Measurements from ENCODE around the gene MEF2B. TPM values are rescaled to one million over a fixed set of nuclear protein-coding genes. Genes with fewer than 3 reads are reported as not detected.
"Not testable (repeated sequence)": the region's sequence is repeated elsewhere in the genome, so short reads cannot be mapped to it uniquely, and the experiment has no call there.

The MEF2B gene
- total RNA-seq, 1 experiment from 2014 or later, result not detected

- no peak for DNase-seq (ENCODE audit: low spot score)
These were observed 22.9 kb upstream of the MEF2B start for GRCh38 chr19:19192910-19193423.

- peak; percentile 100 for DNase-seq (ENCODE audit: low spot score)
These were observed 22.2 kb upstream of the MEF2B start, which contains the start of the genes BORCS8 and RFXANK for GRCh38 chr19:19192078-19192882. Gene BORCS8 (minus strand): TSS chr19:19192152. CDS start chr19:19192117, 35 bp downstream. Gene RFXANK (plus strand): TSS chr19:19192258. CDS start chr19:19193947, 1,689 bp downstream.

GRCh38 chr19:19191768-19192077 is 21.7 kb upstream of the MEF2B start:
- DNase-seq (ENCODE audit: low spot score), result no peak

GRCh38 chr19:19186742-19187141 is 16.7 kb upstream of the MEF2B start:
- DNase-seq (ENCODE audit: low spot score), result no peak

GRCh38 chr19:19185853-19186740 is 16.0 kb upstream of the MEF2B start:
- DNase-seq (ENCODE audit: low spot score), result peak; percentile 39

GRCh38 chr19:19181488-19181998 is 11.5 kb upstream of the MEF2B start:
- DNase-seq (ENCODE audit: low spot score), result no peak

GRCh38 chr19:19179548-19180441 is 9.7 kb upstream of the MEF2B start:
- peak; percentile 91 for DNase-seq (ENCODE audit: low spot score)

- DNase-seq (ENCODE audit: low spot score), result no peak
These were observed 6.9 kb upstream of the MEF2B start for GRCh38 chr19:19176950-19177349.

- not testable (repeated sequence) for DNase-seq (ENCODE audit: low spot score)
These were observed 3.2 kb upstream of the MEF2B start for GRCh38 chr19:19173243-19173642.

GRCh38 chr19:19171821-19172532 is 1.9 kb upstream of the MEF2B start:
- no peak for DNase-seq (ENCODE audit: low spot score)

- no peak for DNase-seq (ENCODE audit: low spot score)
These were observed 1.0 kb upstream of the MEF2B start for GRCh38 chr19:19170873-19171672.

- no peak for DNase-seq (ENCODE audit: low spot score)
These were observed 619 bp downstream of the MEF2B start for GRCh38 chr19:19169236-19170052.

GRCh38 chr19:19167612-19168011 is 2.5 kb downstream of the MEF2B start:
- DNase-seq (ENCODE audit: low spot score), result no peak

GRCh38 chr19:19165396-19165795 is 4.7 kb downstream of the MEF2B start:
- no peak for DNase-seq (ENCODE audit: low spot score)

- no peak for DNase-seq (ENCODE audit: low spot score)
These were observed 7.6 kb downstream of the MEF2B start for GRCh38 chr19:19162495-19162894.

- DNase-seq (ENCODE audit: low spot score), result no peak
These were observed 9.5 kb downstream of the MEF2B start for GRCh38 chr19:19160461-19161035.

- no peak for DNase-seq (ENCODE audit: low spot score)
These were observed 10.5 kb downstream of the MEF2B start for GRCh38 chr19:19159534-19159933.

- no peak for DNase-seq (ENCODE audit: low spot score)
These were observed 12.3 kb downstream of the MEF2B start for GRCh38 chr19:19157808-19158207.

Measured in A172 (cell line).